Mucosa of gallbladder (tissue), 1 donor: Measurements from ENCODE around the gene BEST3. TPM values are rescaled to one million over a fixed set of nuclear protein-coding genes. Genes with fewer than 3 reads are reported as not detected.
A peak's percentile ranks its signal among the peaks of the same experiment; 100 is the strongest.

ENCODE experiments used
- DNase-seq: peaks from one replicate; pipeline ENCODE4 v3.0.0-alpha.2; 2020; ENCODE audit warnings: low spot score
- total RNA-seq: library from RNA; stranded (reverse); gene quantifications from one replicate; pipeline ENCODE4 v1.2.1, GENCODE V29; 2021
- donor health status: DM: no; HTN: no; CAD: no.

Gene BEST3
- total RNA-seq = 0.46 TPM

- no peak for DNase-seq
These were observed at the start of gene BEST3 for GRCh38 chr12:69698769-69699540. TSS of gene BEST3 (minus strand) at chr12:69699303. CDS start at chr12:69697798, 1,505 bp downstream.

- DNase-seq = no peak
These were observed 45.0 kb upstream of the BEST3 start for GRCh38 chr12:69744109-69744508.

DNA sequence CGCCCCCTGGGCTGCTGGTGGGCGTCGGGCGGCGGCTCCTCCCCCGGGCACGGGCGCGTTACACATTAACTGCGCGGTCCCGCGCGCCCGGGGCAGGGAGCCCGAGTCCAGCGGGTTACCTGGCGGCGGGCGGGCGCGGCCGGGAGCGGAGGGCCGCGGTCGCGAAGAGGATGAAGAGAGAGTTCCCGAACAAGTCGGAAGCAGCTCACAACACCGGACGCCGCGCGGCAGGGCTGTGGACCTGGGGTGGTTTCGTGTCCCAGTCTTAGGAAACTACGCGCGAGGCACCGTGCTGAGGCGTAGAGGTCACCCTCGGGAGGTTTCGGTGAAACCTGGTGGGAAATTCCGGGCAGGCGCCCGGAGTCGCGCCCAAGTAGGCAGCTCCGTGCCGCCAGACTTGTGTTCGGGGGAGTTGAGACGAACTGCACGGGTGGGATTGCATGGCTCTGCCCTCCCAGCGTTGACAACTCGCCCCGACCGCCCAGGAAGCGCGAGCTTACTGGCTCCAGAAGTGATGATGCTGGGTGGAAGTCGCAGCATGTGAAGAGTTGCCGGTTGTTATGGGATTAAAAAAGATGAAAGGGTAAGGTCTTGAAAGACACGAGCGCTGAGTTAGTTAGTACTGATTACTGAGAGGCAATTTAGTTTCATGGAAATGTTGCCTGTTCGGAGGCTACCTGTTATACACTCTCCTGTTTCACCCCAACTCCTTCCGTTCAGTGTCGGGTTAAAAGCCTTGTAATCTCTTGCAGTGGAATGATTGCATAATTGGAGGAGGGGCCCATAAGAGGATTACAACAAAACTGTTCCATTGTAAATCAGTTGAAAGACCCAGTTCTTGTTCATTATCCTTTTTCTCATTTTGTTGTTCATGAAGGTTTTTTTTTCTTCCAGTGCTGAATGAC is 40.4 kb upstream of the BEST3 start:
- peak; percentile 42 for DNase-seq

DNA sequence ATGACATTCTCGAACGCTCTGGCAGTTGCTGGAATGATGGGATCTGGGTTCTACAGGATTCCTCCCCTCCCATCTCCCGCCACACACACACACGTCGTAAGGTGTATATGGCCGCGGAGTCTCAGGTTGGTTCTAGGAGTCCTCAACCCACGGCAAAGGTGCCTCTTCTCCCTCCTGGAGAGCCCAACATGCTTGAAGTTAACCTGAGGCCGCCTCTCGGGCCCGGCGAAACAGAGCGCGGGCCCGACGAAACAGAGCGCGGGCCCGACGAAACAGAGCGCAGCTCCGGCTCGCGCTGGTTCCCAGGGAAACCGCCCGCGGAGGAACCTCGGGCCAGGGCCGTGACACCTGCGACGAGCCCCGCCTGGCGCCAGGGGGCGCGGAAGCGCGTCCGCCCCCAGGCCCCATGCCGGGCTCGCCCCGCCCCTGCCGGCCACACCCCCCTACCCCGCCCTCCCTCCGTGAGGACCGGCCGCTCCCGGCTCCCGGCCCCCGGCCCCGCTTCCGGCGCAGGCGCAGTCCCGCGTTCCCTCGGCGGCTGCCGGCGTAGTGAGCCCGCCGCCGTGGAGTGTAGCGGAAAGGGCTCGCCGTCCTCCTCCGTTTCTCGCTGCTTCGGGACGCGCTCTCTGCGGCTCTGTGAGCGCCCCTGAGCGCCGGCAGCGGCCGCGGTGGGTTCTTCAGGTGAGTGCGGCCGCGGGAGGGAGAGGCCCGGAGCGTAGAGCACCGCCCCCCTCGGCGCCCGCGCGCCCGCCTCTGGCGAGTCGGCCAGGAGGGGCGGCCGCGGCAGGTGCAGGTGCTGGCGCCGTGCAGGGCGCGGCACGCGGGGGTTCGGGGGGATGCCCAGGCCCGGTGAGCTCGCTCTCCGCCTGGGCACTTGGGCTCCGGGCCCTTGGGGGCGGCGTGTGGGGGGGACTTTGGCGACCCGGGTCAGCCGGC is 39.5 kb upstream of the BEST3 start, which contains the start of gene RAB3IP:
TSS of gene RAB3IP (plus strand) at position 510 of the 936 bp plus-strand sequence. CDS start 16,549 bp downstream, outside the sequence.
- DNase-seq = peak; percentile 92

GRCh38 chr12:69733638-69734037 is 34.5 kb upstream of the BEST3 start:
- no peak for DNase-seq

GRCh38 chr12:69732088-69732487 is 33.0 kb upstream of the BEST3 start:
- DNase-seq = no peak

- no peak for DNase-seq
These were observed 27.8 kb upstream of the BEST3 start for GRCh38 chr12:69726922-69727321.

- no peak for DNase-seq
These were observed 21.6 kb upstream of the BEST3 start for GRCh38 chr12:69720750-69721149.

GRCh38 chr12:69719336-69720316 is 20.5 kb upstream of the BEST3 start:
- no peak for DNase-seq

DNA sequence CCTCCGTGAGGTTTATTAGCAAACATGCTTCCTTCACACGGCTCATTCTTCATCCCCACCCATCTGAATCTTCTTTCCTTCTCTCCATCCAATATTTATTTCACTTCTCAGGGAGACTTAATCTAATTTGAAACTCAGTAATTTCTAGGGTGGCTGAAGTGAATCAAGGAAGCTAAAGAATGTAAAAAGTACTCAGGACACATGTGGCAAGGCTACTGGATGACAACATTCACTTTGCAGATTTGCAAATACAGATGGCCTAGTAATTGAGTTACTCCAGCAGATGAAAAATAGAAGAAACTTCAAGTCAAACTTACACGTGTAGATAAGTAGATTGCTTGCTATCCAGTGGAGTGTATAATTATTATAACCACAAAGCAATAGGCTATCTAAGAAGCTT is 15.4 kb upstream of the BEST3 start:
- no peak for DNase-seq

- DNase-seq = no peak
These were observed 13.7 kb upstream of the BEST3 start for GRCh38 chr12:69712826-69713225.

DNA sequence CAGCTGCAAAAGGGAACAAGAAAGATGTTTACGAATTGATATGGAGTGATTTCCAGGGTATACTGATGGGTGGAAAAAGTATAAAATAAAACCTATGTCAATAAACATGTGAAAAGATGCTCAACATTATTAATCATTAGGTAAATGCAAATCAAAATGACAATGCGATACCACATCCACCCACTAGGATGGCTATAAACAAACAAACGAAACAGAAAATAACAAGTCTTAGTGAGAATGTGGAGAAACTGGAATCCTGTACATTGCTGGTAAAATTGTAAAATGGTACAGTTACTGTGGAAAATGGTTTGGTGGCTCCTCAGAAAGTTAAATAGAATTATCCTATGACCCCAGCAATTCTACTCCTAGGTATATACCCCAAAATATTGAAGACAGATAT is 9.5 kb upstream of the BEST3 start:
- no peak for DNase-seq

- DNase-seq = no peak
These were observed 5.3 kb upstream of the BEST3 start for GRCh38 chr12:69704357-69704756.

- no peak for DNase-seq
These were observed 4.1 kb upstream of the BEST3 start for GRCh38 chr12:69703146-69703642.

DNA sequence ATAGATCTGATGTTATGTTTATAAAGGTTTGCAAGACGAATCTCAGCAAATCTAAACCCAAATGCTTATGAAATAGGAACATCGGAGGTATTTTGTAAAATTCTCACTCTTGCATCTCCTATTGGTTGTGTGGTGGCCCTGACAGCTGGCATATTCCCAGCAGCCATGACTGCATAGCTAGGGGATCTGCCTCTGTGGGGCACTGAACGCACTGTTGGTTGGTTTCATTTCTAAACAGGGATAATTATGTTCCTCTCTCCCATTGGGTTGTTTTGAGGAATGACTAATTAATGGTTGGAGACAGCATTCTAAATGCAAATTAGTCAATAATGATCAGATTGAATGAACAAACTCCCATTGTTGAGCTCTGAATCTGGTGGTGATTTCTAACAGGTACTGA is 2.7 kb upstream of the BEST3 start:
- no peak for DNase-seq

DNA sequence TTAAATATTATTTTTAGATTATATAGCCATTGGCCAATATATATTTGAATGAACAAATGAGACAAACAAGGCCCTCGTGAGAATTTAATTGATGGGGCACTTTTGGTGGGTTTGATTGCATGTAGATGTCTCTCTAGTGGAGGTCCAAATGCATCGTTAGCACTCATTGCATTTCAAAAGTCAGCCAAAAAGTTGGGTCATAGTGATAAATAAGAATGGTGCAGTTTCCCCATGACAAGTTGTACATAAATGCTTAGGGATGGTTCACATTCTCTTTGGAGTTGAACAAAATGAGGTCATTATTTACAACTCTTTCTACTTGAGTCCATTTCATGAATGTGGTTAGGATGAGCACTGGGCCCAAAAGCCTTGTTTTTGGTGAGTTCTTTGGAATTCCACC is 1.0 kb downstream of the BEST3 start:
- no peak for DNase-seq

- DNase-seq = no peak
These were observed 5.0 kb downstream of the BEST3 start for GRCh38 chr12:69694123-69694522.

DNA sequence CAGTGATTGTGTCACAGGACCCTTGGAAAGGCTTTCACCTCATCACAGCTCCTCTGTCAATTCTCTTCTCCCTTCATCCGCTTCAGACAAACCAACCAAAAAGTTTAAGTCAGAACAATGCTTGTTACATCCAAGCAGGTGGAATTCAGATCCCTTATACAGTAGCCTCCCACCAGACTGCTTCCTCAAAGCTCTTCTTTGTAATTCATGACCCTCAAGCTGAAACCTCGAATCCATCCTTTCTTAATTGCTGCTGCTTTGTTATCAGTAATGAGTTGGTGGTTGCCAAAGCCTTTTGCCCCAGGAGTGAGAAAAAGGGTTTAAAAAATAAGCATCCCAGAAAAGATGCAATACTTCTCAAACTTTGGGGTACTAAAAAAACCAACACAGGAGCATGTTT is 9.5 kb downstream of the BEST3 start:
- no peak for DNase-seq

DNA sequence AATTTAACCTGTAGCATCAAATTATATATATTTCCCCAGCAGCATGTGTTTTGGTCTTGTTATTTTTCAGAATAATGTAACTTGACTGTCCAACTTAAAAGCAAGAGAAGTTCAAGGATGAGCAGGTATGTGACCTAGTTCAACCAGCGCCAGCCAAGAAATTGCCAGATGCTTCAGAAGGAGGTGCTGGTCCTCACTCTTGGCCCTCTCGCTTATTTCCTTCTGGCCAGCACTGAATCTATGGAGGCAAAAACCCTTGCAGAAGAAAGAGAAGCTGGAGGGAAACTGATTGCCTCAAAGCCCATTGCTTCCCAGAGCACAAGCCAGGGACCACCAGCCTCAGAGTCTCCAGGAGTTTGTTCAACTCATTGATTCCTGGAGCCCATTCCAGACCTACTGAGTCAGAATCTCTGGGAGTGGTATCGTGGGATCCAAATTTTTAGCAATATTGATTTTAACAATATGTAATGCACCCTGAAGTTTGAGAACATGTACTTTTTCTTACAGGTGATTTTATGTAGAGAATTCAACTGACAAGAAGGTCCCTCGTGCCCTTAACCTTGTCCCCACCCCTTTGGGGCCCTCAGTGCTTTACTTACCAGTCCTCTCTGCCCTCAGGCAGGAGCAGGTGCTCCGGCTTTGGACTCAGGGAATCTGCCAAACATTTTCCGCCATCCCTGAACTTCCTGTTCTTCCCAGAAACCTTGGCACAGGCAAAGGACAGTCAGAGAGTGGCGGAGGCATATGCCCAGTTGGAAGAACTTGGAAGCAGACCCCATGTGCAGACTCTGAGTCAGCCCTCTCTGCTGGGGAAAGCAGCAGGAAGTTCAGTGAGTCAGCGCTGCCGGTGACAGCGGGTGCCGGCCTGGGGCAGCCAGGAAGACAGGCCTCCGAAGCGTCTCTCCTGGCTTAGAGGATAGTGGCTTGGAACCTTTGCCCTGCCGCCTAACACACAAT is 10.4 kb downstream of the BEST3 start:
- DNase-seq = peak; percentile 61
